Psoas muscle (tissue), 8 donors: Measurements from ENCODE around the gene RPS6KA2. TPM values are rescaled to one million over a fixed set of nuclear protein-coding genes. Genes with fewer than 3 reads are reported as not detected.

Source experiments
- ATAC-seq, 4 donors: fragments of 200-7000 bp; cut with Tn5 transposase; one replicate each; pipeline ENCODE4 v1.9.1; 2020; ENCODE audit warnings: moderate library complexity in 3 of 4, mild to moderate bottlenecking in 2 of 4
- DNase-seq, 2 donors: peaks; one replicate each; pipeline ENCODE4 v3.0.0-alpha.2; 2020
- H3K27ac ChIP-seq: fragments of 200-600 bp; one replicate; pipeline ENCODE4 v1.8.0; 2022
- H3K27me3 ChIP-seq, 3 donors: fragments of 200-600 bp in 1 of 3; one replicate each; pipeline versions ENCODE4 v1.6.1 to v1.8.0; 2013 to 2022; ENCODE audit warnings: low read length in 2 of 3, mild to moderate bottlenecking in 2 of 3, moderate library complexity in 1 of 3; ENCODE audit not compliant: insufficient read depth in 3 of 3
- H3K36me3 ChIP-seq, 2 donors: fragments of 200-600 bp in 1 of 2; one replicate each; pipeline versions ENCODE4 v1.6.1 to v1.8.0; 2013 to 2022; ENCODE audit warnings: low read depth in 1 of 2, mild to moderate bottlenecking in 1 of 2, moderate library complexity in 1 of 2; ENCODE audit not compliant: insufficient read depth in 1 of 2
- H3K4me1 ChIP-seq: fragments of 200-600 bp; one replicate; pipeline ENCODE4 v1.8.0; 2022
- H3K4me3 ChIP-seq: fragments of 200-600 bp; one replicate; pipeline ENCODE4 v1.8.0; 2022; ENCODE audit warnings: mild to moderate bottlenecking
- H3K9me3 ChIP-seq: fragments of 200-600 bp; one replicate; pipeline ENCODE4 v1.8.0; 2022
- CTCF ChIP-seq: fragments of 200-600 bp; IDR thresholded peaks from one replicate; pipeline ENCODE4 v1.8.0; 2022; ENCODE audit warnings: antibody characterized with exemption
- WGBS, 3 donors: extraction: QIAGEN DNeasy Blood & Tissue Kit; methylation state at CpG; one replicate each; pipeline versions ENCODE4 v1.1.6 to v1.1.7; 2013; 5-methylcytosine and 5-hydroxymethylcytosine counted together
- intact Hi-C, 2 donors: fragments of 100-400 bp; cut with DNase I; formaldehyde crosslinking; loops; one replicate each; pipeline versions ENCODE4 v1.11.0 to v1.14.2; 2022
- polyA plus RNA-seq, 3 donors: library from polyadenylated mRNA; stranded (reverse); fragments of 200-250 nt; gene quantifications; one replicate each; pipeline ENCODE4 v1.2.3, GENCODE V29; 2013
- total RNA-seq, 4 donors: library from RNA; stranded (reverse); fragmentation: NEBNext Ultra II Directional in 2 of 4; extraction: Animal tissue kit (Norgen Biotek cat#: 25700) in 2 of 4; gene quantifications; one replicate each; pipeline versions ENCODE4 v1.2.1 to v1.2.4, GENCODE V29; 2021 to 2023
- donor health status: healthy with polysubstance abuse.
- donor health status: DM: no; HTN: no; CAD: no; lungs with moderate emphysema.
- donor health status: Bipolar disorder and iron deficiency.
- donor health status: healthy.
- donor health status: DM: yes; HTN: yes; CAD: no.
- donor health status: DM: no; HTN: no; CAD: no.
- donor health status: DM: no; HTN: no; CAD: no.
- donor health status: DM: yes; HTN: yes; CAD: no.

Gene RPS6KA2
- total and polyA plus RNA-seq, 7 donors, result 7.8 to 40.4 (median 20.0) TPM

GRCh38 chr6:166658115-166658791 lies 31.2 kb upstream of the RPS6KA2 start:
- peak; percentile 70 to 84 (median 78) for ATAC-seq
- H3K4me1 ChIP-seq, result peaks cover 20% of the 10 kb centered on the region
- peak overlapping the region; percentile 38 for H3K4me3 ChIP-seq
- no peaks in the 10 kb centered on the region for H3K27me3 ChIP-seq
- DNase-seq, result no peak
- H3K9me3 ChIP-seq, result no peaks in the 10 kb centered on the region
- intact Hi-C loops, result no loop called here
- no peak for TF ChIP-seq CTCF
- no peaks in the 10 kb centered on the region for H3K36me3 ChIP-seq
- peak overlapping the region; percentile 79 for H3K27ac ChIP-seq
- WGBS, 3 donors, result 51 to 80% (median 57%) methylated on average over 19 of the region's 19 CpGs

- TF ChIP-seq CTCF, result no peak
- no peaks in the 10 kb centered on the region for H3K9me3 ChIP-seq
- no peak overlapping the region for H3K4me3 ChIP-seq
- H3K27ac ChIP-seq, result no peak overlapping the region
- H3K27me3 ChIP-seq, result no peaks in the 10 kb centered on the region
- no peaks in the 10 kb centered on the region for H3K36me3 ChIP-seq
- DNase-seq (no peak), ATAC-seq (no peak)
- intact Hi-C loops, result no loop called here
- peaks cover 20% of the 10 kb centered on the region for H3K4me1 ChIP-seq
- WGBS, 3 donors, result 92 to 96% (median 95%) methylated on average over 9 of the region's 9 CpGs
These were observed 30.5 kb upstream of the RPS6KA2 start for GRCh38 chr6:166657531-166657930.

- H3K27ac ChIP-seq, result no peak overlapping the region
- no peak for ATAC-seq
- WGBS, 3 donors, result 69 to 71% (median 70%) methylated on average over 31 to 34 of the region's 34 CpGs
These were observed 29.4 kb upstream of the RPS6KA2 start for GRCh38 chr6:166656230-166657151.

GRCh38 chr6:166655713-166656229 lies 28.7 kb upstream of the RPS6KA2 start:
- TF ChIP-seq CTCF, result no peak
- Histone ChIP-seq H3K4me1 (peaks cover 17% of the 10 kb centered on the region), H3K9me3 (no peaks in the 10 kb centered on the region), H3K36me3 (no peaks in the 10 kb centered on the region), H3K27me3 (no peaks in the 10 kb centered on the region), H3K4me3 (no peak overlapping the region), H3K27ac (no peak overlapping the region)
- intact Hi-C loops, result no loop called here
- ATAC-seq (no peak), DNase-seq (no peak)
- 84 to 87% (median 85%) methylated on average over 15 of the region's 15 CpGs for WGBS, 3 donors

More at GRCh38 chr6:166656230-166657151, 29.4 kb upstream of the RPS6KA2 start:
- TF ChIP-seq CTCF, result no peak
- Histone ChIP-seq H3K4me3 (no peak overlapping the region), H3K4me1 (peaks cover 17% of the 10 kb centered on the region), H3K9me3 (no peaks in the 10 kb centered on the region), H3K27me3 (no peaks in the 10 kb centered on the region), H3K36me3 (no peaks in the 10 kb centered on the region)
- intact Hi-C loops, result no loop called here
- no peak for DNase-seq
